Tibial artery (tissue), 4 donors: ENCODE data around the gene ADGRV1.

Experiments used
- DNase-seq, 2 donors: peaks; one replicate each; pipeline ENCODE4 v3.0.0-alpha.2; 2019
- H3K27ac ChIP-seq, 2 donors: fragments of 200-600 bp; sonication (generic) in 1 of 2; 1 replicate in 1 of 2; 2 replicates in 1 of 2; pipeline ENCODE4 v1.5.1; 2018 to 2019; ENCODE audit warnings: mild to moderate bottlenecking in 1 of 2
- H3K27me3 ChIP-seq, 2 donors: fragments of 200-600 bp; sonication (generic) in 1 of 2; one replicate each; pipeline versions ENCODE4 v1.5.1 to v1.6.0; 2016 to 2019
- H3K36me3 ChIP-seq, 3 donors: fragments of 200-600 bp; sonication (generic) in 2 of 3; one replicate each; pipeline ENCODE4 v1.5.1; 2016 to 2019; ENCODE audit warnings: mild to moderate bottlenecking in 2 of 3
- H3K4me1 ChIP-seq, 4 donors: fragments of 200-600 bp; sonication (generic) in 2 of 4; 1 replicate in 3 of 4; 2 replicates in 1 of 4; pipeline ENCODE4 v1.5.1; 2016 to 2019
- H3K4me3 ChIP-seq, 2 donors: fragments of 200-600 bp; sonication (generic) in 1 of 2; 1 replicate in 1 of 2; 2 replicates in 1 of 2; pipeline ENCODE4 v1.5.1; 2018 to 2019; ENCODE audit warnings: mild to moderate bottlenecking in 2 of 2
- H3K9me3 ChIP-seq, 3 donors: fragments of 200-600 bp; sonication (generic) in 1 of 3; one replicate each; pipeline ENCODE4 v1.5.1; 2016 to 2019
- CTCF ChIP-seq, 2 experiments: fragments of 200-600 bp in 1 of 2; fragments of 450-650 bp in 1 of 2; IDR thresholded peaks; one replicate each; pipeline ENCODE4 v1.5.1; 2017 to 2019; ENCODE audit warnings: antibody characterized with exemption in 2 of 2, mild to moderate bottlenecking in 1 of 2, moderate library complexity in 1 of 2
- intact Hi-C: fragments of 100-400 bp; cut with DNase I; formaldehyde crosslinking; loops from one replicate; pipeline ENCODE4 v1.15.0; 2023; ENCODE audit warnings: low total_unique reads

The ADGRV1 gene

DNA sequence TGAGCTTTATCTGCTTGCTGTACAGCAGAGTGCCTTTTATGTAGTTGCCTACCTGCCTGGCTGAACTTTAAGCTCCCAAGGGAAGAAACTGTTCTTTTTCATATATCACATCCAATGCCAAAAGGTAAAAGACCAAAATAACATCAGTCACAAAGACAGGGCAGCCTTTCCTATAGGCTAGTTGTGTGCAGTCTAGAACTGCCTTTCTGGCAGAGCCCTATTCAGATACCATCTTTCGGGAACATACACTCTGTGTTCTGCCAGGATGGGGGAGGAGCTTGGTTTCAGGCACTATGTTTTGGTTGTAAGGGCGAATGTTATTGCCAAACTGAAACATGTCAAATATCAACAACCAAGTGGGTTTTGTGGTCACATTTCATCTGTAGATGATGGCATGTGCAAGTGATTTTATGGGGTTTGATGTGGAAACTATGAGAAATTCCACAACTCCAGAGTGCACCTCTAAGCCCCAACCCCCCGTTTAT, 314.5 kb downstream of the ADGRV1 start:
- no peaks in the 10 kb centered on the region for H3K36me3 ChIP-seq
- no peak overlapping the region for H3K27ac ChIP-seq

GRCh38 chr5:90874066-90874465, 315.5 kb downstream of the ADGRV1 start:
- peaks cover 0 to 27% (median 2%) of the 10 kb centered on the region in 4 donors for H3K4me1 ChIP-seq
- no peak for DNase-seq
- H3K27ac ChIP-seq, result no peak overlapping the region
- no peaks in the 10 kb centered on the region for H3K36me3 ChIP-seq
- TF ChIP-seq CTCF (IDR thresholded peaks at IDR 0.05), result no peak
- no peak overlapping the region for H3K4me3 ChIP-seq
- no peaks in the 10 kb centered on the region for H3K9me3 ChIP-seq
- no peaks in the 10 kb centered on the region for H3K27me3 ChIP-seq
- intact Hi-C loops, result no loop called here

More for the DNA sequence above, 314.5 kb downstream of the ADGRV1 start:
- no peak overlapping the region for H3K4me3 ChIP-seq
- H3K9me3 ChIP-seq, result no peaks in the 10 kb centered on the region
- intact Hi-C loops, result no loop called here
- peaks cover 0 to 27% (median 2%) of the 10 kb centered on the region in 4 donors for H3K4me1 ChIP-seq
- DNase-seq, result no peak
- no peaks in the 10 kb centered on the region for H3K27me3 ChIP-seq
- no peak for TF ChIP-seq CTCF (IDR thresholded peaks at IDR 0.05)

- intact Hi-C loops, result no loop called here
- no peak overlapping the region for H3K4me3 ChIP-seq
- DNase-seq, result no peak
- H3K9me3 ChIP-seq, result no peaks in the 10 kb centered on the region
- H3K27ac ChIP-seq, result no peak overlapping the region
- no peaks in the 10 kb centered on the region for H3K27me3 ChIP-seq
- no peak for TF ChIP-seq CTCF (IDR thresholded peaks at IDR 0.05)
- no peaks in the 10 kb centered on the region for H3K36me3 ChIP-seq
- H3K4me1 ChIP-seq, result peaks cover 0 to 27% (median 2%) of the 10 kb centered on the region in 4 donors
Measured at GRCh38 chr5:90875456-90875855, 316.9 kb downstream of the ADGRV1 start.

DNA sequence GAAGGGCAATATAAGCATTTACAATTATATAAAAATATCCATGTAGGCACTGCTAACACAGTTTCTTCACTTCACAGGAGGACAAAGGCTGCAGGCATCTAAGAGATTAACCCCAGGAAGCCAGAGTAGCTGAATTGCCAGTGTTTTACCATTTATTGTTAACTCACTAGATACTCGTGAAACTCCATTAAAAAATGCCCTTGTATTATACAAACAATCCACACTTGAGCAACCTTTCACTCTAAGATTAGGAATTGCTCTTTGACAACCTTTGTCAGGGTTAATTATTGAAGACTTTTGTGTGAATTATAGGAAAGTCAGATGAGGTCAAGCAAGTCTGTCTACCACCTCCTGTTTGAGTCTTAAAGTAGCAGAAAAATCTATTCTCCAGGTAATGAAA, 317.8 kb downstream of the ADGRV1 start:
- DNase-seq, result no peak
- no peak overlapping the region for H3K4me3 ChIP-seq
- intact Hi-C loops, result no loop called here
- no peak overlapping the region for H3K27ac ChIP-seq
- H3K27me3 ChIP-seq, result no peaks in the 10 kb centered on the region
- H3K9me3 ChIP-seq, result no peaks in the 10 kb centered on the region
- no peak for TF ChIP-seq CTCF (IDR thresholded peaks at IDR 0.05)
- H3K36me3 ChIP-seq, result no peaks in the 10 kb centered on the region
- H3K4me1 ChIP-seq, result peaks cover 0 to 19% (median 2%) of the 10 kb centered on the region in 4 donors

- H3K9me3 ChIP-seq, result no peaks in the 10 kb centered on the region
- no peaks in the 10 kb centered on the region for H3K36me3 ChIP-seq
- H3K4me3 ChIP-seq, result no peak overlapping the region
- H3K4me1 ChIP-seq, result peaks cover 0 to 12% (median 2%) of the 10 kb centered on the region in 4 donors
- no peaks in the 10 kb centered on the region for H3K27me3 ChIP-seq
- DNase-seq, result no peak
- no peak for TF ChIP-seq CTCF (IDR thresholded peaks at IDR 0.05)
- intact Hi-C loops, result no loop called here
- no peak overlapping the region for H3K27ac ChIP-seq
Measured at GRCh38 chr5:90877049-90877448, 318.5 kb downstream of the ADGRV1 start.

DNA sequence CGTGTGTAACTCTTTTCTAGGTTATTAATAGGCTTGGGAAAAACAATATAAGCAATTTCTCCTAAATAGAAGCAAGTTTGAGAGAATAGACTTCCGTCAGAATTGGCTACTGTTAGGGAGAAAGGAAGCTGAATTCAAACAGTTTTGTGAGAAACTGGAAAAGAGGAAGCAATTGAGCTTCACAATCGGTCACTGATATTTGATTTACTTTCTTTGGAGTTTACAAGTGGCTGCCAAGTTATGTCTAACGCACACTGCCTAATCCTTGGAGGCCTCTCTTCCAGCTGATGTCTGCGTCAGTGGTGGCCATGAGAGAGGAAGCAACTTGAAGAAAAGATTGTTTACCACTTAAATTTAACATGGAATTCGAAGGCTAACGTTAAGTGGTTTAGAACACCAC, 319.5 kb downstream of the ADGRV1 start:
- no peaks in the 10 kb centered on the region for H3K36me3 ChIP-seq
- no peaks in the 10 kb centered on the region for H3K9me3 ChIP-seq
- H3K27me3 ChIP-seq, result no peaks in the 10 kb centered on the region
- H3K27ac ChIP-seq, result peak overlapping the region in 1 of 2 donors; percentile 2
- no peak for DNase-seq
- no peak overlapping the region for H3K4me3 ChIP-seq
- TF ChIP-seq CTCF (IDR thresholded peaks at IDR 0.05), result no peak
- intact Hi-C loops, result no loop called here
- peaks cover 0 to 6% (median 0%) of the 10 kb centered on the region in 4 donors for H3K4me1 ChIP-seq
